Suppressor macrophage (primary cell): ENCODE measurements around the gene NAGPA.

Source experiments
- DNase-seq, 4 experiments: peaks; one replicate each; pipeline ENCODE4 v3.0.0-alpha.2; 2020 to 2022

The NAGPA gene

DNA sequence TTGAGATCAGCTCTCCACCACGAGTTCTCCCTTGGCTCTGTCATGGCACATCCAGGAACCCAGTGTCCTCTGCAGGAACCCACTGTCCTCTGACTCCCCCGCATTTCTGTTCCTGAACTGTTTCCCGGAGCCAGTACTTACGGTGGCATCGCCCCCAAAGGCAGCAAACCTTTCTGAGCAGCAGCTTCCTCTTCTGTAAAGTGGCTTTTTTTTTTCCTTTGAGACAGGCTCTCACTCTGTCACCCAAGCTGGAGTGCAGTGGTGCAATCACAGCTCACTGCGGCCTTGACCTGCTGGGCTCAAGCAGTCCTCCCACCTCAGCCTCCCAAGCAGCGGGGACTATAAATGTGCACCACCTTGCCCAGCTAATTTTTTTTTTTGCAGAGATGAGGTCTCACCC is 32.2 kb downstream of the NAGPA start:
- peak; percentile 51 to 74 (median 64) for DNase-seq

DNA sequence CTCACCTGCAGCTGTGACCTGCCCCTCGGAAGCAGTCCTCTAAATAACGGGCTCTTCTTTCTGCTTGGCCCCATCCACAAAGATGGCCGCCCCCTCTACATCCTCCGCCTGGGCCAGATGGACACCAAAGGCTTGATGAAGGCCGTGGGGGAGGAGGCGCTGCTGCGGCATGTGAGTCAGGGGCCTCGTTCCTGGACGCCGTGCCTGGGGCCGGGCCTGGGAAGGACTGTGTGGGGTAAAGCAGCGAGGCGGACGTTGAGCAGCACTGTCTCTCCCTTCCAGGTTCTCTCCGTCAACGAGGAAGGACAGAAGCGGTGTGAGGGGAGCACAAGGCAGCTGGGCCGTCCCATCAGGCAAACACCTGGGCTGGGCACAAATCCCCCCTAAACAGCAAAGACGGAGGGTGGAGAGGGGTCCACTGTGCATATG is 33.1 kb downstream of the NAGPA start:
- DNase-seq = no peak

DNA sequence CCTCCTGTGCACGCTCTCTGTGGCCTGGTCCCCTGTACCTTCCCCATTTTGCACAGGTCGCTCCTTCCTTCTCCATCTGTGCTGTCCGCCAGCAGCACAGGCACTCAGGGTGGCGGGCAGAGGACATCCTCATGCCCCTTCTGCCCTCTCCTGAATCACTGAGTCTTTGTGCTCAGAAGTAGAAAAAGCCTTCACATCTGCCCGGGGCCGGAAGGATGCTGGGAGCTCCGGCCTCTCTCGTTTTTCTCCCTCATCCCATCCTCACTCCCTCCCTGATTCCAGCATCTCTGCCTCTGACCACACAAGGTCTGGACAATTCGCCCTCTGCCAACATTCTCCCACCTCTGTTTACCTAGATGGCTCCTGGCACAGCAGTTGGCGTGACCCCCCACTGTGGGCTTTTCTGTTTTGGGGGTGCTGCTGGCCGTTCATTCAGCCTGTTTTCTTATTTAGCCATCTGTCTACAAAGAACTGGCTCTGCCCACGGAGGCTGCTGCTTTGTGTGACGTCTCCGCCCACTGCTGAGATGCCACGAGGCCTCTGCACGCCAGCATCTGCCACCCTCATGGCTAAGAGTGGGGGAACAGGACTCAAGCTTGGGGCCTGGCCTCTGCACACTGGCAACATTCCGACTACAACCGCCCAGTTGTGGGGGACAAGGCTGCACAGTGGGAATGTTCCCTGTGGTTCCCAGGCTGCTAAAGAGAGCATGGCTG is 38.9 kb downstream of the NAGPA start:
- DNase-seq = no peak

DNA sequence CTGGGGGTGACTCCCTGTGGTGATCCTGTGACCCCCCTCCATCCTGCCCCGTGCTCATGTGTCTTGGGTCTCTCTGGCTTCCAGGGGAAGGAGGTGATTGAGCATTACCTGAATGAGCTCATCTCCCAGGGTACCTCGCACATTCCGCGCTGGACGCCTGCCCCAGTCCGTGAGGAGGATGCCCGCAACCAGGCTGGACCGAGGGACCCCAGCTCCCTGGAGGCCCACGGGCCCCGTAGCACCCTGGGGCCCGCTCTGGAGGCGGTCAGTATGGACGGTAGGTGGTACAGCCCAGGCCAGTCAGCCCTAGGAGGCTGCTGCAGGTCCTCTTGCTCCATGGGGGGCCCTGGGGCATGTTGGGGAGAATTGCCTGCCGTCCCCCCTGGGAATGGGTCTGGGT is 42.0 kb downstream of the NAGPA start:
- DNase-seq = no peak

DNA sequence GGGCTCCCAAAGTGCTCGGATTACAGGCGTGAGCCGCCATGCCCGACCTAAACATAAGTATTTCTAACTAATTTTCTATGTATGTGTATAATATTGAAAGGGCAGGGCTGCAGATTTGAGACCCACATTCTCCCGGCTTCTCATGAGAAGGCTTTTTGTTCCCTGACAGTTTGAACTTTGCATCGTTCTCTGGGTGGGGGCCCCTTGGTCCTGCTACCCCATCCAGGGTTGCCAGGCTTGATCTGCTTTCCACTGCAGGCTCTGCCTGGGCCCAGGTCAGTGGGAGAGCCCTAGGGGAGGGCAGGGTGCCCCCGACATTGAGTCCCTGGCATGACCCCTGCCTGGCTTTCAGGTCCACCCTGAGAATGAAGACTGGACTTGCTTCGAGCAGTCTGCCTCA is 43.3 kb downstream of the NAGPA start:
- DNase-seq = no peak

DNA sequence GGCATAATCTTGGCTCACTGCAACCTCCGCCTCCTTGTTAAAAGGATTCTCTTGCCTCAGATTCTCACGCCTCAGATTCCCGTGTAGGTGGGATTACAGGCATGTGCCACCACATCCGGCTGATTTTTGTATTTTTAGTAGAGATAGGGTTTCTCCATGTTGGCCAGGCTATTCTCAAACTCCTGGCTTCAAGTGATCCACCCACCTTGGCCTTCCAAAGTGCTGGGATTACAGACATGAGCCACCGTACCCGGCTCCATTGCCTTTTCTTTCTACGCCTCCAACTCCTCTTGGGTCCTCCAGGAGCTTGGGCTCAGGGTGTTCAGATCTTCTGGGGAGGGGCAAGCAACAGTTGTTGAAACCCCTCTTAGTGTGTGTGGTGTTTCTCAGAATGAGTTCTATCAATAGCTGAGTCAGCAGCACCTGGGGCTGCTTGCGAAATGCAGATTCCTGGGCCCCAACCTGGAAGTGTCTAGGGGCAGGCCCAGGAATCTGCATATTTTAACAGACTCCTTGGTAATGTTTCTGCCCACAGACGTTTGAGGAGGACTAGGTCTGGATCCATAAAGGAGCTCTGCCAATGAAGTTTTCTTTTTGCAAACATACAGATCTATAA is 44.2 kb downstream of the NAGPA start:
- DNase-seq = no peak

DNA sequence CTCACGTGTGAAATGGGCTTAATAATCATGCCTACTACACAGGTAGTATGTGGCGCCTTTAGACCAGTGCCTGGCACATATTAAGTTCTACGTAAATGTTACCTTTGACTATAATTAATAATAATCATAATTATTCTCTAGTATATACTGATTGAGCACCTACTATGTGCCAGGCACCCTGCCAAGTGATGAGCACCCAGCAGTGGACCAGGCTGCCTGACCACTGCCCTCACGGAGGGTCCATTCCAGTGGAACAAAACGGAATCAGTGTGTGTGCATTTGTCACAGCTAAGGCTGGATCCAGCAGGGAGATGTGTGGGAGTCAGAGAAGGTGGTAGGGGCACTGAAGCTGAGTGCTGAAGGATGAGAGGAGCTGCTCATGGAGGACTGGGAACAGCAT is 45.1 kb downstream of the NAGPA start:
- no peak for DNase-seq

DNA sequence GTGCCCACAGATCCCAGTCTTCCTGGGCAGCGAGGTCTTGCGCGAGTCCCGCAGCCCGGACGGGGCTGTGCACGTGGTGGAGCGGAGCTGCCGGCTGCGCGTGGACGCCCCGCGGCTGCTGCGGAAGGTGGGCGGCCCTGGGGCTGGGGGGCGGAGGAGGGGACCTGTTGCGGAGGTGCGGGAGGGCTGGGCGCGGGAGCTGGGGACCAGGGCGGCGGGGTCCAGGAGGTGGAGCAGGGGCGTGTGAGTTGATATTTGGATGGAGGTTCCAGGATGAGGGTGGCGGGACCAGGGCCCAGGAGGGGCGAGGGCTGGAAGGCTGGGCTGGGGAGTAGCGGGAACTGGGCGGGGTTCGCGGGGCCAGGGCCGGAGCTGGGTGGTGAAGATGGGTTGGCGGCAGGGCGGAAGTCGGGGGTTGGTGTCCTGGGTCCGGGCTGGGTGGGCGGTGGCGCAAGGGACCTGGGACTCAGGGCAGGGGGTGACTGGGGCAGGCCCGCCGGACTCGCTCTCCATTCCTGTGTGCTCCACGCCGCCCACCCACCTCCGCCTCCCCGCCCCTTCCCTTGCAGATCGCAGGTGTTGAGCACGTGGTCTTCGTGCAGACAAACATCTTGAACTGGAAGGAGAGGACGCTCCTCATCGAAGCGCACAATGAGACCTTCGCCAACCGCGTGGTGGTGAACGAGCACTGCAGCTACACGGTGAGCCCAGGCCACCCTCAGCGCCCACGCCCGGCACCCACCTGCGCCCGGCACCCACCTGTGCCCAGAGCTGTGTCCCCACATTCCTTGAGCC is 46.0 kb downstream of the NAGPA start:
- DNase-seq = no peak

DNA sequence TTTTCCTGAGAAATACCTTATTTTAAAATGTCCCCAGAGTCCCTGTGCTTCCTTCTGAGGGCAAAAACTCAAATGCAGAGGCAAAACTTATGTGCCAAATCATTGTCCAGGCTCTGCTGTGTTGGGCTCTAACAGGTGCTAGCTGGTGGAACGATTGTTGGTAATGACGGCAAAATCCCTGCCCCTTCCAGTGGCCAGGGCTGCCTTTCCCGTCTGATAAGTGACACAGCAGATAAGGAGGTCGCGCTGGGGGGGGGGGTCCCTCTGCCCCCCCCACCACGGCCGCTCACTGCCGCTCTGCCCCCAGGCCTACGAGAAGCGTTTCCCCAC is 46.5 kb downstream of the NAGPA start:
- DNase-seq = no peak

DNA sequence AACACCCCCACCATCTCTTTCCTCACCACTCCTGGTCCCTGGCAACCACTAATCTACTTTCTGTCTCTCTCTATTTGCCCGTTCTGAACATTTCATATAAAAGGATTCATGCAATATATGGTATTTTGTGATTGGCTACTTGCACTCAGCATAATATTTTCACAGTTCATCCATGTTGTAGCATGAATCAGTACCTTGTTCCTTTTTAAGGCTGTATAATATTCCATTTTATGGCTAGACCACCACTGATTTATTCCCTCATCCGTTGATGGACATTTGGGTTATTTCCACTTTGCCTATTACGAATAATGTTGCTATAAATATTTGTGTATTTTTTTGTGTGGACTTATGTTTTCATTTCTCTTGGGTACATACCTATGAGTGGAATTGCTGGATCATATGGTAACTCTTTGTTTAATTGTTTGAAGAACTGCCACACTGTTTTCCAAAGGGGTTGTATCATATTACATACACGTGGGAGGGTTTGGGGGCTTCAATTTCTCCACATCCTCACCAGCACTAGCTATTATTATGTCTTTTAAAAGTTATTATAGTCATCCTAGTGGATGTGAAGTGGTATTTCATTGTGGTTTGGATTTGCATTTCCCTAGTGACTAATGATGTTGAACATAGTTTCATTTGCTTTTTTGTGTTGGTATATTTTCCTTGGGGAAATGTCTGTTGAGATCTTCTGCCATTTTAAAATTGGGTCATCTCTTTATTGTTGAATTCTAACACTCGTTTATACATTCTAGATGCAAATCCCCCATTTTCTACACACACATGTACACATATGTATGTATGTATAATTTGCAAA is 49.4 kb downstream of the NAGPA start:
- DNase-seq = no peak

DNA sequence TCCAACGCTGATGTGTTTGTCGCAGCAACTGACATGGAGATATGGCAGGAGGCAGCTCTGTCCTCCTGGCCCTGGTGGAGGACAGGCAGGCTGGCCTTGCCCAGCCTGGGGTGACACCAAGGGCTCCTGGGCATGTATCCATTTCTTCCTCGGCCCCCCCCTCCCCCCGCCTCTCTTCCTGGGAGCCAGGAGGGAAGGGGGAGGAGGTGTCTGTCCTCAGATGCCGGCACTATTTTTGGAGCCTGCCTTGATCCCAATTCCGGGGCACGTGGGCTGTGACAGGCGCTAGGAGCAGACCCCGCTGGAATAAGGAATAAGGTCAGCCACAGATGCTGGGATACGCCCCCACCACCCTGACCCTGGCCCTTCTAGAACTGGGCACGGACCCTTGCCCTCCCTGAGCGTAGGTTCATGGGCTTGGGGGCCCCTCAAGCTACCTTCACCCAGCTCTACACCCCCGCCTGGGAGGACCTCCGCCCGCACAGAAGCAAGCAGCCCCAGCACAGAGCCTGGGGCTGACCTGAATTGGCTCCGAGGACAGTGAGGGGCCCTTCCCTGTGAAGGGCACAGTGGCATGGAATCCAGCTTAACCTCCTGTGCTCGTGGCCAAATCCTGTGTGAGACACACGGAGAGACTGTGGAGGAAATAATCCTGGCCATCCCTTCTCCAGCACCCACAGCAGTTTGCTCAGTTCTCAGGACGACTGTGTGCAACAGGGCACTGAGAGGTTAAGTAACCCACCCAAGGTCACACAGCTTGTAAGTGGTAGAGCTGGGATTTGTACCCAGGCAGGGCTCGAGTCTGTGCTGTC is 51.5 kb downstream of the NAGPA start:
- DNase-seq = no peak

DNA sequence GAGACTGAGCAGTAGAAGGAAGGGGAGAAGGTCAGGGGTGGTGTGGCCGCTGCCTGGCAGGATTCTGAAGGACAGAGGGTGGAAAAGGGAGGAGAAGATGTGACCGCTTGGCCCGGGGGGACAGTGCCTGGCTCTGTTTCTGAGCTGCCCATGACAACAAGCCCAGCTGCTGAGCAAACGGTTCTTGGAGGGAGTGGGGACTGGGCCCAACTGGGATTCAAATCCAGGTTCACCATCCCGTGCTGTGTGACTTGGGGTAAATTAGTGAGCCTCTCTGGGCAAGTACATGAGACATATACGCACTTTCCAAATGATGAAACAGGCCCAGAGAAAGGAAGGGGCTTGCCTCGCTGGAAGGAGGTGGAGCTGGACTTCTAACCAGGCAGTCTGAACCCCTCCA is 52.3 kb downstream of the NAGPA start:
- DNase-seq = no peak

DNA sequence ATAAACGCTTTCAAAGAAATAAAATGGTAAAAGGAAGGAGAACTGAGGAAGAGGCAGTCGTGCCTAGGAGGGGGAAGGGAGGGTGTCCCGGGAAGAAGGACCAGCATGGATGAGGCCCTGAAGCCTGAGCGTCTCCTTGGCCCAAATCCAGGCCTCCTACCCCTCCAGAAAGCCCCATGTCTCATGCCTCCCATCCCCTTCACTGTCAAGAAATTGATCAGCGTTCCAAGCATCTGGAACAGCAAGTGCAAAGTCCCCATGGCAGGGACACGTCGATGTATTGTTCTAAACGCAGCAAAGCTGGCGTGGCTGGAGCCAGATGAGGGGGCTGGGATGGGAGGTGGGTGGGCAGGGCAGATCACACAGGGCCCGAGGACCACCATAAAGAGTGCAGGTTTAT is 53.0 kb downstream of the NAGPA start:
- no peak for DNase-seq

DNA sequence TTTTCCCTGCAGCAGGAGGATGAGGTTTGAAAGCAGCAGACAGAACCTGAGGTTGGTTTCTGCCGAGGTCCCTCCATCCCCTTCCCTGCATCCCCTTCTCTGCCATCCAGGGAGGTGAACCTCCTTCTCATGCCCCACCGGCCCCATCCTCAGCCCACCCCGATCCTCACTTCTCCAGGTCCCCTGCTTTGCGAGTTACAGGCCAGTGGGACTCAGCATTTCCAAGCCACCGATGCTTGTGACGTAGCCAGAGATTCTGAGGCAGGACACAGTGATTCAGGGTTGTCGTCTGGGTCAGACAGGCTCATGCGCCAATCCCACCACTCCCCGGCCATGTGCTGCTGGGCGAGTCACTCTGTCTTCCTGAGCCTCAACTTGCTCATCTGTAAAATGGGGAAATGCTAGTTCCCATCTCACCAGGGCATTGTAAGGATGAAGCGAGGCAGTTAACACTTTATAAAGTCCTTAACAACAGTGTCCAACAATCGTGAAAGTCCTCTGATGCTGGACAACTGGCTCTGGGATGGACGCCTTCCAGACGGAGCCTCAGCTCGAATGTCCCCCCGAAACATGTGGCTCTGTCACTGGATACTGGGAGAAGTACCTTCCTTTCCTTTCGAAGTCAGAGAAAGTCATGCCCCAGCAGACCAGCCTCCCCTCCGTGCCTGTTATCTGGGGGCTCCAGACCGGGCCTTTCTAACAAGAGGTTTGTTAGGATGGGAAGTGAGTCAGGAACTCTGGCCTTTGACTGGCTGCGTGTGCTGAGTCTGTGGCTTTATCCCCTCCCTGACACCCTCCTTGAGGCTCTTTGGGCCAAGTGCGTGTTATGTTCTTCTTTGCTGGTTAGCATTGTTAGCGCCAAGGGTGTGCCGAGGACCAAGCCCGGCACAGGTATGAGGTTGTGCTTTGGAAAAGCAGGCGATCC is 53.7 kb downstream of the NAGPA start:
- DNase-seq = no peak

DNA sequence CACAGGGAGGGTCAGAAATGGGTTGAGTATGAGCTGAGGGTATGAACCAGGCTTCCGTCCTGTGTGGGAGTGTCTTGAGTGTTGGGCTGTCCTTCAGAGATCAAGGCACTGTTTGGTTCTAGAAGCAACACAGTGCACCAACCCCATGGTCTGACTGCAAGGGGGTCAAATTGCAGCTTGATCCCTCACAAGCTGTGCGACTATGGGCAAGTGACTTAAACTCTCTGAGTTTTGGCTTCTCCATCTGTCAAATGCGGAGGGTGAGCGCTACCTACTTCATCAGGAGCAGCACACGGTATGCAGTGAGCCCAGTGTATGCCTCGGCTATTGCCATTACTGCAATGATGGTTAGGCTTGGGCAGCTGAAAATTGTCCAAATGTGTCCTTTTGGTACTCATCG is 54.6 kb downstream of the NAGPA start:
- DNase-seq = no peak

DNA sequence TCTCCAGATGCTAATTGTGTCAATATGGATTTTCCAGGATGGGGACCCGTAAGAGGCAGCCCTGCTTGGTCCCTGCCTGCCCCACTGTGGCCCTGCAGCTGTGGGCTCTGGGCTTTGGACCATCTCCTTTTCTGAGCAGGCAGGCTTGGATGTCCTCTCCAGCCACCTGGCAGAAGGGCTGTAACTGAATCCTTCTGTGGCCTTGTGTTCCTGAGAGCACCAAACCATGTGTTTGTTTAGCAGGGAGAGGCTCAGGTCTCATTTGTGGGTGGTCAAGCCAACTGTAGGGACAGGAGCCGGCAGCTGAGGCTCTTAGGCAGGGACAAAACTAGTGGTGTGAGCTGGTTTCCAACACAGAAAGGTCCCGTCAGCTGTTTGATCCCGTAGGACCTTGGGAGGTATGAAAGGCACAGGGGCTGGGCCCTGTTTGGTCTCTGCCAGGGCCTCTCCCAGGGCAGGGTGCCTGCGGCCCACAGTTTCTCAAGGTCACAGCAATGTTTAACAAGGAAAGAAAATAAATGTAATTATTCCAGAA is 57.1 kb downstream of the NAGPA start:
- DNase-seq = no peak

DNA sequence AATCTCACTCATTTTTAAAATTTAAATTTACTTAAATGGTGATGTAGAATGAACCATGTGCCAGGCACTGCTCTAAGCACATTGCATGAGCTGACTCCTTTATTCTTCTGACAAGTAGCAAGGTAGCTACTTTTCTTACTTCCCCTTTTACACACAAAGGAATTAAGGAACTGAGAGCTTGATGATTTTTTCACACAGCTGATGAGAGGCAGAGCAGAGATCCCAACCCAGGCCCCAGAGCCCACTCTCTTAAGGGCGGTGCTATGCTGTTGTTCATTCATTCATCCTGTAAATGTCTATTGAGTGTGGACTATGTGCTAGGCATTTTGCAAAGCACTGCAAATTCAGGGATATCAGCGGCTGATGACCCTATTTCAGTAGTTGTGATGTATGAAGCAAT is 57.7 kb downstream of the NAGPA start:
- DNase-seq = peak; percentile 32 to 77 (median 54)
